Adrenal gland (tissue), 12 donors: ENCODE measurements around the gene PSMB7. TPM values are rescaled to one million over a fixed set of nuclear protein-coding genes. Genes with fewer than 3 reads are reported as not detected.
A peak's percentile ranks its signal among the peaks of the same experiment; 100 is the strongest.

Source experiments
- DNase-seq, 7 donors: peaks; one replicate each; pipeline ENCODE4 v3.0.0-alpha.2; 2019 to 2020
- H3K27ac ChIP-seq, 5 donors: fragments of 200-600 bp; sonication (generic) in 4 of 5; 1 replicate in 3 of 5; 2 replicates in 2 of 5; pipeline versions ENCODE4 v1.5.1 to v1.8.0; 2016 to 2020; ENCODE audit warnings: mild to moderate bottlenecking in 1 of 5
- H3K27me3 ChIP-seq: fragments of 200-600 bp; 2 replicates; pipeline ENCODE4 v1.8.0; 2021
- H3K36me3 ChIP-seq, 2 donors: fragments of 200-600 bp; replicated peaks in 1 of 2; 1 replicate in 1 of 2; 2 replicates in 1 of 2; pipeline versions ENCODE4 v1.5.1 to v1.8.0; 2018 to 2022
- H3K4me1 ChIP-seq, 2 donors: fragments of 200-600 bp; replicated peaks in 1 of 2; 1 replicate in 1 of 2; 2 replicates in 1 of 2; pipeline versions ENCODE4 v1.5.1 to v1.8.0; 2018 to 2021
- H3K4me3 ChIP-seq, 4 donors: fragments of 200-600 bp; sonication (generic) in 3 of 4; one replicate each; pipeline ENCODE4 v1.5.1; 2016 to 2018
- H3K9me3 ChIP-seq, 3 donors: fragments of 200-600 bp; sonication (generic) in 1 of 3; replicated peaks in 1 of 3; 1 replicate in 2 of 3; 2 replicates in 1 of 3; pipeline versions ENCODE4 v1.5.1 to v1.8.0; 2016 to 2021
- CTCF ChIP-seq, 6 experiments: fragments of 450-650 bp in 4 of 6; fragments of 200-600 bp in 2 of 6; sonication (generic) in 1 of 6; IDR thresholded peaks; 1 replicate in 5 of 6; 2 replicates in 1 of 6; pipeline versions ENCODE4 v1.5.1 to v1.8.0; 2016 to 2021; ENCODE audit warnings: antibody characterized with exemption in 6 of 6, mild to moderate bottlenecking in 2 of 6, moderate library complexity in 1 of 6
- POLR2A ChIP-seq, 2 donors: fragments of 450-650 bp; IDR thresholded peaks; one replicate each; pipeline ENCODE4 v1.6.1; 2017; ENCODE audit warnings: antibody characterized with exemption in 2 of 2, mild to moderate bottlenecking in 2 of 2, moderate library complexity in 1 of 2
- WGBS, 4 donors: extraction: QIAGEN DNeasy Blood & Tissue Kit in 2 of 4; methylation state at CpG; one replicate each; pipeline versions ENCODE4 v1.1.5 to v1.1.7; 2013 to 2017; 5-methylcytosine and 5-hydroxymethylcytosine counted together
- intact Hi-C, 2 donors: fragments of 100-400 bp; cut with DNase I; formaldehyde crosslinking; loops; one replicate each; pipeline versions ENCODE4 v1.14.1 to v1.15.0; 2022 to 2023
- polyA plus RNA-seq, 3 donors: library from polyadenylated mRNA; stranded (reverse); fragments of 200-250 nt in 2 of 3; fragments of 350-450 nt in 1 of 3; fragmentation: Illumina TruSeq in 1 of 3; extraction: RNeasy Lipid Tissue Mini Kit (QIAGEN cat#74804) in 1 of 3; gene quantifications; one replicate each; pipeline ENCODE4 v1.2.3, GENCODE V29; 2013 to 2014
- total RNA-seq, 9 donors: library from RNA; depleted of rRNA in 4 of 9; stranded (reverse); fragments of >200 nt in 4 of 9; fragments of 120-200 nt in 1 of 9; fragmentation: NEBNext Ultra II Directional in 1 of 9; extraction: Animal tissue kit (Norgen Biotek cat#: 25700) in 1 of 9; gene quantifications; one replicate each; pipeline versions ENCODE4 v1.1.0 to v1.2.4, GENCODE V29; 2013 to 2023
- donor health status: healthy with polysubstance abuse.
- donor health status: Bipolar disorder and iron deficiency.
- donor health status: DM: yes; HTN: yes; CAD: no.
- donor health status: DM: no; HTN: no; CAD: no.
- donor health status: DM: no; HTN: no; CAD: no.
- donor health status: DM: yes; HTN: yes; CAD: no.

PSMB7 gene
- total and polyA plus RNA-seq, 12 donors = 107 to 427 (median 178) TPM

- Histone ChIP-seq H3K27me3 (no peaks in the 10 kb centered on the region), H3K27ac (peak overlapping the region in 3 of 5 donors; percentile 15 to 61 (median 61)), H3K36me3 (peaks cover 0 to 20% of the 10 kb centered on the region in 2 donors), H3K4me3 (peak overlapping the region in 1 of 4 donors; percentile 12), H3K9me3 (no peaks in the 10 kb centered on the region), H3K4me1 (peaks cover 0 to 11% of the 10 kb centered on the region in 2 donors)
- DNase-seq = no peak
- intact Hi-C loops = no loop called here
- TF ChIP-seq CTCF (IDR thresholded peaks at IDR 0.05) = no peak
- TF ChIP-seq POLR2A (IDR thresholded peaks at IDR 0.05) = no peak
- 76 to 94% (median 86%) methylated on average over 13 to 23 of the region's 23 CpGs for WGBS, 4 donors
These were observed 71.5 kb downstream of the PSMB7 start for GRCh38 chr9:124343533-124344290.

GRCh38 chr9:124342776-124343485, 72.3 kb downstream of the PSMB7 start:
- TF ChIP-seq CTCF (IDR thresholded peaks at IDR 0.05) (no peak), POLR2A (IDR thresholded peaks at IDR 0.05) (peak in 1 of 2 donors; percentile 22)
- Histone ChIP-seq H3K27me3 (no peaks in the 10 kb centered on the region), H3K4me1 (peaks cover 0 to 11% of the 10 kb centered on the region in 2 donors), H3K27ac (peak overlapping the region in 3 of 5 donors; percentile 15 to 61 (median 61)), H3K36me3 (peaks cover 0 to 14% of the 10 kb centered on the region in 2 donors), H3K9me3 (no peaks in the 10 kb centered on the region), H3K4me3 (peak overlapping the region in 1 of 4 donors; percentile 12)
- intact Hi-C loops = no loop called here
- peak; percentile 74 to 90 (median 86) for DNase-seq
- WGBS, 4 donors = 28 to 38% (median 34%) methylated on average over 14 to 26 of the region's 26 CpGs

GRCh38 chr9:124342402-124342775, 72.9 kb downstream of the PSMB7 start:
- Histone ChIP-seq H3K9me3 (no peaks in the 10 kb centered on the region), H3K4me3 (no peak overlapping the region), H3K36me3 (peaks cover 0 to 10% of the 10 kb centered on the region in 2 donors), H3K27me3 (no peaks in the 10 kb centered on the region), H3K4me1 (peaks cover 0 to 11% of the 10 kb centered on the region in 2 donors), H3K27ac (peak overlapping the region in 1 of 5 donors; percentile 61)
- DNase-seq = no peak
- TF ChIP-seq CTCF (IDR thresholded peaks at IDR 0.05) (no peak), POLR2A (IDR thresholded peaks at IDR 0.05) (no peak)
- intact Hi-C loops = no loop called here
- 79 to 82% (median 81%) methylated on average over 7 to 11 of the region's 11 CpGs for WGBS, 4 donors

GRCh38 chr9:124341455-124342170, 73.6 kb downstream of the PSMB7 start:
- intact Hi-C loops = no loop called here
- peaks cover 0 to 11% of the 10 kb centered on the region in 2 donors for H3K4me1 ChIP-seq
- 81 to 86% (median 83%) methylated on average over 11 to 21 of the region's 21 CpGs for WGBS, 4 donors

More at GRCh38 chr9:124341455-124342170, 73.6 kb downstream of the PSMB7 start:
- Histone ChIP-seq H3K4me3 (no peak overlapping the region), H3K36me3 (peaks cover 0 to 10% of the 10 kb centered on the region in 2 donors), H3K27me3 (no peaks in the 10 kb centered on the region), H3K27ac (no peak overlapping the region), H3K9me3 (no peaks in the 10 kb centered on the region)
- no peak for DNase-seq
- TF ChIP-seq POLR2A (IDR thresholded peaks at IDR 0.05) (no peak), CTCF (IDR thresholded peaks at IDR 0.05) (no peak)
